HCT116 (cell line): Measurements from ENCODE around the gene NDE1. TPM values are rescaled to one million over a fixed set of nuclear protein-coding genes. Genes with fewer than 3 reads are reported as not detected.

Experiments
- ATAC-seq: fragments of 200-7000 bp; cut with Tn5 transposase; 2 replicates; pipeline ENCODE4 v1.9.1; 2020; ENCODE audit warnings: mild to moderate bottlenecking, moderate library complexity
- BruUV-seq: library from RNA; stranded (reverse); fragments of 400-500 nt; replicated peaks from 2 replicates; lab custom pipeline; 2021; lab: Mats Ljungman, UMichigan
- CTCF ChIA-PET: fragments of 300-600 bp; sonication (Branson Sonifier 250); formaldehyde crosslinking; loops from one replicate; lab custom pipeline; 2021; ENCODE audit warnings: antibody characterized with exemption; lab: Charles Lee
- POLR2A ChIA-PET: fragments of 300-600, 350-600 bp; sonication (Branson Sonifier 250); formaldehyde crosslinking; loops from one replicate; lab custom pipeline; 2021; ENCODE audit warnings: antibody characterized with exemption; lab: Charles Lee
- RAD21 ChIA-PET, 2 experiments: fragments of 300-600 bp; sonication (Branson Sonifier 250); formaldehyde crosslinking; loops; one replicate each; lab custom pipeline; 2023; ENCODE audit warnings: low total read pairs in 2 of 2; ENCODE audit not compliant: uncharacterized antibody in 2 of 2, unreplicated experiment in 2 of 2, low non-redundant PET in 1 of 2; lab: Charles Lee
- DNase-seq: peaks from one replicate; pipeline ENCODE4 v3.0.0-alpha.2; 2010; ENCODE audit warnings: low read depth, low spot score
- H2AFZ ChIP-seq: fragments of 200-600 bp; shearing (Covaris generic), sonication (generic); 2 replicates; pipeline ENCODE4 v1.6.1; 2017; ENCODE audit warnings: low read depth, mixed run types, mixed read lengths, antibody characterized with exemption, low read length; ENCODE audit not compliant: poor library complexity, severe bottlenecking
- H3K27ac ChIP-seq: 2 replicates; pipeline ENCODE4 v1.5.1; 2012; ENCODE audit warnings: low read depth, low read length
- H3K27me3 ChIP-seq: fragments of 200-600 bp; sonication (generic); 2 replicates; pipeline ENCODE4 v1.6.1; 2016; ENCODE audit warnings: mixed run types, low read length, mixed read lengths; ENCODE audit not compliant: insufficient read depth
- H3K36me3 ChIP-seq, 2 experiments: fragments of 200-500 bp in 1 of 2; fragments of 200-600 bp in 1 of 2; sonication (Bioruptor generic) in 1 of 2; sonication (generic) in 1 of 2; 2 replicates each; pipeline versions ENCODE4 v1.5.1 to v1.6.1; 2014 to 2016; ENCODE audit warnings: low read length in 2 of 2, inconsistent platforms in 1 of 2, mixed read lengths in 1 of 2, mixed run types in 1 of 2; ENCODE audit not compliant: insufficient read depth in 2 of 2, control insufficient read depth in 1 of 2
- H3K4me1 ChIP-seq, 2 experiments: fragments of 200-600 bp in 1 of 2; sonication (generic) in 1 of 2; 2 replicates each; pipeline versions ENCODE4 v1.5.1 to v1.6.1; 2012 to 2017; ENCODE audit warnings: low read length in 2 of 2, inconsistent platforms in 1 of 2, mild to moderate bottlenecking in 1 of 2, mixed read lengths in 1 of 2, mixed run types in 1 of 2, moderate library complexity in 1 of 2; ENCODE audit not compliant: insufficient read depth in 2 of 2, control insufficient read depth in 1 of 2
- H3K4me2 ChIP-seq: fragments of 200-600 bp; sonication (generic); 2 replicates; pipeline ENCODE4 v1.6.1; 2017; ENCODE audit warnings: mixed run types, low read length, mixed read lengths
- H3K4me3 ChIP-seq, 2 experiments: fragments of 200-600 bp in 1 of 2; sonication (generic) in 1 of 2; replicated peaks in 1 of 2; 2 replicates each; pipeline ENCODE4 v1.5.1; 2011 to 2016; ENCODE audit warnings: low read length in 2 of 2, control low read depth in 1 of 2, low read depth in 1 of 2, mild to moderate bottlenecking in 1 of 2, mixed read lengths in 1 of 2, mixed run types in 1 of 2
- H3K79me2 ChIP-seq: fragments of 200-600 bp; sonication (generic); 2 replicates; pipeline ENCODE4 v1.6.1; 2017; ENCODE audit warnings: mild to moderate bottlenecking, mixed run types, low read length, moderate library complexity, mixed read lengths; ENCODE audit not compliant: insufficient read depth
- H3K9ac ChIP-seq: fragments of 200-600 bp; sonication (generic); 2 replicates; pipeline ENCODE4 v1.6.1; 2016; ENCODE audit warnings: low read length, mixed read lengths
- H3K9me2 ChIP-seq: fragments of 200-600 bp; sonication (generic), shearing (Covaris generic); 2 replicates; pipeline ENCODE4 v1.6.1; 2017; ENCODE audit warnings: mixed run types, mild to moderate bottlenecking, moderate library complexity; ENCODE audit not compliant: insufficient read depth
- H3K9me3 ChIP-seq, 2 experiments: fragments of 200-500 bp in 1 of 2; fragments of 200-600 bp in 1 of 2; sonication (Bioruptor generic) in 1 of 2; sonication (generic) in 1 of 2; 2 replicates each; pipeline ENCODE4 v1.6.1; 2014 to 2017; ENCODE audit warnings: low read length in 2 of 2, mixed read lengths in 2 of 2, inconsistent platforms in 1 of 2, low read depth in 1 of 2, mild to moderate bottlenecking in 1 of 2, mixed run types in 1 of 2, moderate library complexity in 1 of 2; ENCODE audit not compliant: control insufficient read depth in 1 of 2, insufficient read depth in 1 of 2
- H4K20me1 ChIP-seq: fragments of 200-600 bp; sonication (generic), shearing (Covaris generic); 2 replicates; pipeline ENCODE4 v1.6.1; 2017; ENCODE audit warnings: mixed run types, mild to moderate bottlenecking, moderate library complexity; ENCODE audit not compliant: insufficient read depth
- CEBPB ChIP-seq: IDR thresholded peaks from 2 replicates; pipeline ENCODE4 v1.6.1; 2012; ENCODE audit warnings: low read depth
- EGR1 ChIP-seq: IDR thresholded peaks from 2 replicates; pipeline ENCODE4 v1.6.1; 2012; ENCODE audit warnings: low read depth
- POLR2AphosphoS5 ChIP-seq: IDR thresholded peaks from 2 replicates; pipeline ENCODE4 v1.6.1; 2011; ENCODE audit warnings: mild to moderate bottlenecking, low read depth, low read length, moderate library complexity
- RAD21 ChIP-seq: IDR thresholded peaks from 2 replicates; pipeline ENCODE4 v1.6.1; 2012; ENCODE audit warnings: low read depth, mild to moderate bottlenecking
- TCF7L2 ChIP-seq: IDR thresholded peaks from 2 replicates; pipeline ENCODE4 v1.7.0; 2011; ENCODE audit warnings: borderline replicate concordance, inconsistent platforms; ENCODE audit not compliant: insufficient read depth, insufficient read length; ENCODE audit errors: extremely low read depth
- YY1 ChIP-seq: IDR thresholded peaks from 2 replicates; pipeline ENCODE4 v1.6.1; 2011; ENCODE audit warnings: low read length, low read depth, moderate library complexity, mild to moderate bottlenecking; ENCODE audit not compliant: insufficient replicate concordance; ENCODE audit errors: extremely low read depth
- ZNF274 ChIP-seq: fragments of 200-500 bp; sonication (Bioruptor generic); IDR thresholded peaks from 2 replicates; pipeline ENCODE4 v1.6.1; 2014; ENCODE audit warnings: mild to moderate bottlenecking, low read depth, low read length, inconsistent platforms
- intact Hi-C: fragments of 100-400 bp; cut with micrococcal nuclease; formaldehyde crosslinking; loops from 2 replicates; pipeline ENCODE4 v1.10.0; 2022
- total RNA-seq: library from RNA; stranded (reverse); gene quantifications from one replicate; pipeline ENCODE4 v1.2.1, GENCODE V29; 2021; ENCODE audit not compliant: unreplicated experiment
- TF ChIP-seq, protein P1 (sequence below): IDR thresholded peaks from 2 replicates; pipeline ENCODE4 v1.6.1; 2012
- TF ChIP-seq, protein P2 (sequence below): IDR thresholded peaks from 2 replicates; pipeline ENCODE4 v1.6.1; 2012

Gene NDE1
- total RNA-seq, 1 experiment from 2014 or later = 103 TPM

DNA sequence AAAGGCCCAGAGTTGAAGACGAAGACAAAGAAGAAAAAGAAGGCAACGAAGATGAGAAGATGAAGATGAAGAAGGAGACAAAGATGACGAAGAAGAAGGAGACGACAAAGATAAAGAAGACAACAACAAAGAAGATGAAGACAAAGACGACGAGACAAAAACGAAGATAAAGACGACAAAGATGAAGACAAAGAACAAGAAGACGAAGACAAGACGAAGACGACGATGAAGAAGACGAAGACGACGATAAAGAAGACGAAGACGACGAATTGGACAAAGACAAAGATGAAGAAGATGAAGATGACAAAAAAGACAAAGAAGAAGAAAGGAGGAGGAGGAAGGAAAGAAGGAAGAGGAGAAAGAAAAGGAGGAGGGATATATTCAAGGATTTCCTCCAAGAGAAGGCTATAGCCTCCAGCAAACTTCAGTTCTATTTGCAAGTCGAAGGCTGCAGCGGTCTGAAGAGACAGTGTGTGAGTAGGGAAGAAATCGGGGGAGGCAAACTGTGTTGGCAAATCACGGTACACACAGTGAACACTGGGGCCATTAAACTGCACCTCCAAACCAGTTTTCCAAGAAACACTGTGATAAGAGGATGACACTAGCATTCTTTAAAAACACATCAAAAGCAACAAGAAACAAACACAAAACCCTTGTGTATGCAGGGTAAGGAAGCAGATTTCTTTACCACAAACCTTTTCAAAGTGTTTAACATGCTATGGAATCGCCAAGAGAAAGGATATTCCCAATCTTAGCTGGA is 47.6 kb upstream of the NDE1 start:
- Histone ChIP-seq H3K9me3 (no peaks in the 10 kb centered on the region), H3K4me3 (no peak overlapping the region), H3K9ac (no peak overlapping the region), H3K36me3 (peaks cover 30 to 40% of the 10 kb centered on the region in 2 experiments; a peak in 3 of 4 replicates), H3K9me2 (no peaks in the 10 kb centered on the region), H3K79me2 (no peaks in the 10 kb centered on the region), H3K4me1 (peaks cover 0 to 5% of the 10 kb centered on the region in 2 experiments; a peak in 1 of 4 replicates), H3K27ac (no peak overlapping the region), H3K27me3 (no peaks in the 10 kb centered on the region), H2AFZ (no peak overlapping the region), H4K20me1 (no peaks in the 10 kb centered on the region), H3K4me2 (no peak overlapping the region)
- DNase-seq (no peak), ATAC-seq (no peak)
- no peak for TF ChIP-seq POLR2AphosphoS5
- TF ChIP-seq CEBPB = no peak
- no peak for TF ChIP-seq EGR1
- TF ChIP-seq, protein P1, sequence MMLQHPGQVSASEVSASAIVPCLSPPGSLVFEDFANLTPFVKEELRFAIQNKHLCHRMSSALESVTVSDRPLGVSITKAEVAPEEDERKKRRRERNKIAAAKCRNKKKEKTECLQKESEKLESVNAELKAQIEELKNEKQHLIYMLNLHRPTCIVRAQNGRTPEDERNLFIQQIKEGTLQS = no peak
- TF ChIP-seq TCF7L2 = no peak
- TF ChIP-seq RAD21 = no peak
- TF ChIP-seq, protein P2, sequence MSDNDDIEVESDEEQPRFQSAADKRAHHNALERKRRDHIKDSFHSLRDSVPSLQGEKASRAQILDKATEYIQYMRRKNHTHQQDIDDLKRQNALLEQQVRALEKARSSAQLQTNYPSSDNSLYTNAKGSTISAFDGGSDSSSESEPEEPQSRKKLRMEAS = no peak
- no peak for TF ChIP-seq ZNF274
- no peak for TF ChIP-seq YY1
- POLR2A ChIA-PET = interaction anchor here (1.2 kb wide), 1 partner anchor 12 kb away, joined by 6 read pairs; no protein-coding TSS in a partner anchor
- intact Hi-C loops = no loop called here
- CTCF ChIA-PET = no interaction called here
- RAD21 ChIA-PET = no interaction called here
- no TSS peak for BruUV-seq
